ENCODE data around the gene CACNA2D4. TPM values are rescaled to one million over a fixed set of nuclear protein-coding genes. Genes with fewer than 3 reads are reported as not detected.

CACNA2D4 gene
- total and polyA plus RNA-seq, 2 of the 13 experiments (the other 11 are each of a cell fraction or from before 2014, with no cell fraction given): 14.2 to 136 TPM

DNA sequence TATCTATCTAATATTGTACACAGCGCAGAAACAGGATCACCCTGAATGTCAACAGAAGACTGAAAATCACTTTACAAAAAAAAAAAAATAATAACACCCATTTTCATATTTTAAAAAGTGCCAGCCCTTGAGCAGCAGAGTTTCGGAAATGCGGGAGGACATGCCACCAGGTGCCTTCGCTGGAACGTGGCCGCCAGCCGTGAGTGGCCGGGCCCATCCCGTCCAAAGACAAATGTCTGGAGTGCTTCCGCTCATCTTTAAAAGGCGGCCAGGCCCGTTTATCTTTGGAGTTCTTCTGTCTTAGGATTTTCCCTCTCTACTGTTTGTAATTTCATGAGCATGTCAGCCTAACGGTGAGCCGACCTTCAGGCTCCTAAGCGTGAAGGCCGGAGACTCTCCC is 54.6 kb downstream of the CACNA2D4 start (continued):
- TF ChIP-seq HCFC1 (IDR thresholded peaks at IDR 0.05; ENCODE audit: low read depth, low read length) (no peak), MAFK (conservative IDR thresholded peaks at IDR 0.05 in 1 of 2, IDR thresholded peaks at IDR 0.05 in 1 of 2; ENCODE audit: low read length in 2 of 2) (no peak)
- TF ChIP-seq, protein P1, sequence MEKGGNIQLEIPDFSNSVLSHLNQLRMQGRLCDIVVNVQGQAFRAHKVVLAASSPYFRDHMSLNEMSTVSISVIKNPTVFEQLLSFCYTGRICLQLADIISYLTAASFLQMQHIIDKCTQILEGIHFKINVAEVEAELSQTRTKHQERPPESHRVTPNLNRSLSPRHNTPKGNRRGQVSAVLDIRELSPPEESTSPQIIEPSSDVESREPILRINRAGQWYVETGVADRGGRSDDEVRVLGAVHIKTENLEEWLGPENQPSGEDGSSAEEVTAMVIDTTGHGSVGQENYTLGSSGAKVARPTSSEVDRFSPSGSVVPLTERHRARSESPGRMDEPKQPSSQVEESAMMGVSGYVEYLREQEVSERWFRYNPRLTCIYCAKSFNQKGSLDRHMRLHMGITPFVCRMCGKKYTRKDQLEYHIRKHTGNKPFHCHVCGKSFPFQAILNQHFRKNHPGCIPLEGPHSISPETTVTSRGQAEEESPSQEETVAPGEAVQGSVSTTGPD (CRISPR knock-in tag; IDR thresholded peaks at IDR 0.05): no peak

GRCh38 chr12:1862973-1863372 is 55.5 kb downstream of the CACNA2D4 start:
- no peaks in the 10 kb centered on the region for H3K9me3 ChIP-seq (ENCODE audit: low read length)
- no peaks in the 10 kb centered on the region for H3K79me2 ChIP-seq (ENCODE audit: insufficient read depth, low read length)
- in situ Hi-C loops (cut with HindIII; ENCODE audit: extremely low pct_ligation_motif_present, low pct_unique_long_range_greater_than_20kb): no loop called here
- ATAC-seq (no peak), FAIRE-seq (no peak), DNase-seq (ENCODE audit: low spot score) (no peak)
- H3K4me1 ChIP-seq (ENCODE audit: insufficient read depth, low read length): 0 out of 2 replicates have a peak, but pooled peaks cover 9% of the 10 kb centered on the region
- H3K36me3 ChIP-seq (replicated peaks in 1 of 2; ENCODE audit: control insufficient read depth in 1 of 2, insufficient read depth in 2 of 2, low read length in 2 of 2): no peaks in the 10 kb centered on the region
- H3K9ac ChIP-seq (ENCODE audit: insufficient read depth, low read depth, low read length): no peak overlapping the region
- CTCF ChIA-PET (ENCODE audit: low intra/inter-chr PET ratio, low total read pairs): no interaction called here
- POLR2A ChIA-PET: no interaction called here
- TF ChIP-seq SRSF1 (optimal IDR thresholded peaks at IDR 0.05; ENCODE audit: low read depth, low read length) (no peak), MTF1 (CRISPR knock-in tag; IDR thresholded peaks at IDR 0.05) (no peak), TOPORS (CRISPR knock-in tag; IDR thresholded peaks at IDR 0.05) (no peak), SP1 (IDR thresholded peaks at IDR 0.05) (no peak), SP1 (CRISPR knock-in tag; IDR thresholded peaks at IDR 0.05) (no peak), ZNF549 (CRISPR knock-in tag; IDR thresholded peaks at IDR 0.05) (no peak), RFXAP (CRISPR knock-in tag; IDR thresholded peaks at IDR 0.05; ENCODE audit: borderline replicate concordance) (no peak), ZNF646 (CRISPR knock-in tag; IDR thresholded peaks at IDR 0.05) (no peak)
- TF ChIP-seq, protein P2, sequence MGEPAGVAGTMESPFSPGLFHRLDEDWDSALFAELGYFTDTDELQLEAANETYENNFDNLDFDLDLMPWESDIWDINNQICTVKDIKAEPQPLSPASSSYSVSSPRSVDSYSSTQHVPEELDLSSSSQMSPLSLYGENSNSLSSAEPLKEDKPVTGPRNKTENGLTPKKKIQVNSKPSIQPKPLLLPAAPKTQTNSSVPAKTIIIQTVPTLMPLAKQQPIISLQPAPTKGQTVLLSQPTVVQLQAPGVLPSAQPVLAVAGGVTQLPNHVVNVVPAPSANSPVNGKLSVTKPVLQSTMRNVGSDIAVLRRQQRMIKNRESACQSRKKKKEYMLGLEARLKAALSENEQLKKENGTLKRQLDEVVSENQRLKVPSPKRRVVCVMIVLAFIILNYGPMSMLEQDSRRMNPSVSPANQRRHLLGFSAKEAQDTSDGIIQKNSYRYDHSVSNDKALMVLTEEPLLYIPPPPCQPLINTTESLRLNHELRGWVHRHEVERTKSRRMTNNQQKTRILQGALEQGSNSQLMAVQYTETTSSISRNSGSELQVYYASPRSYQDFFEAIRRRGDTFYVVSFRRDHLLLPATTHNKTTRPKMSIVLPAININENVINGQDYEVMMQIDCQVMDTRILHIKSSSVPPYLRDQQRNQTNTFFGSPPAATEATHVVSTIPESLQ (CRISPR knock-in tag; conservative IDR thresholded peaks at IDR 0.05): no peak
- TF ChIP-seq, protein P3, sequence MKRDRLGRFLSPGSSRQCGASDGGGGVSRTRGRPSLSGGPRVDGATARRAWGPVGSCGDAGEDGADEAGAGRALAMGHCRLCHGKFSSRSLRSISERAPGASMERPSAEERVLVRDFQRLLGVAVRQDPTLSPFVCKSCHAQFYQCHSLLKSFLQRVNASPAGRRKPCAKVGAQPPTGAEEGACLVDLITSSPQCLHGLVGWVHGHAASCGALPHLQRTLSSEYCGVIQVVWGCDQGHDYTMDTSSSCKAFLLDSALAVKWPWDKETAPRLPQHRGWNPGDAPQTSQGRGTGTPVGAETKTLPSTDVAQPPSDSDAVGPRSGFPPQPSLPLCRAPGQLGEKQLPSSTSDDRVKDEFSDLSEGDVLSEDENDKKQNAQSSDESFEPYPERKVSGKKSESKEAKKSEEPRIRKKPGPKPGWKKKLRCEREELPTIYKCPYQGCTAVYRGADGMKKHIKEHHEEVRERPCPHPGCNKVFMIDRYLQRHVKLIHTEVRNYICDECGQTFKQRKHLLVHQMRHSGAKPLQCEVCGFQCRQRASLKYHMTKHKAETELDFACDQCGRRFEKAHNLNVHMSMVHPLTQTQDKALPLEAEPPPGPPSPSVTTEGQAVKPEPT (CRISPR knock-in tag; IDR thresholded peaks at IDR 0.05; ENCODE audit: low read depth): no peak
- intact Hi-C loops (cut with micrococcal nuclease; ENCODE audit: unreplicated experiment): no loop called here
- no peak overlapping the region for H2AFZ ChIP-seq (ENCODE audit: low read length)
- no peaks in the 10 kb centered on the region for H4K20me1 ChIP-seq (ENCODE audit: insufficient read depth, low read length)
- H3K27ac ChIP-seq (ENCODE audit: extremely low read length, insufficient read depth, low read length): no peak overlapping the region
- BruUV-seq (replicated peaks): no TSS peak
- H3K27me3 ChIP-seq (ENCODE audit: control insufficient read depth in 1 of 2, insufficient read depth in 2 of 2, low read length in 2 of 2): peaks cover 2 to 22% of the 10 kb centered on the region in 2 experiments; a peak in 3 of 5 replicates
- no peak overlapping the region for H3K4me2 ChIP-seq (ENCODE audit: low read depth, low read length)
- no peak overlapping the region for H3K4me3 ChIP-seq (replicated peaks in 1 of 3; ENCODE audit: insufficient read depth in 1 of 3, low read depth in 2 of 3, low read length in 3 of 3)
